Measurements from ENCODE around the gene GRM8. TPM values are rescaled to one million over a fixed set of nuclear protein-coding genes. Genes with fewer than 3 reads are reported as not detected.

Gene GRM8
- total and polyA plus RNA-seq, 8 donors, result 0.25 to 2.8 (median 1.3) TPM; not detected in 4

DNA sequence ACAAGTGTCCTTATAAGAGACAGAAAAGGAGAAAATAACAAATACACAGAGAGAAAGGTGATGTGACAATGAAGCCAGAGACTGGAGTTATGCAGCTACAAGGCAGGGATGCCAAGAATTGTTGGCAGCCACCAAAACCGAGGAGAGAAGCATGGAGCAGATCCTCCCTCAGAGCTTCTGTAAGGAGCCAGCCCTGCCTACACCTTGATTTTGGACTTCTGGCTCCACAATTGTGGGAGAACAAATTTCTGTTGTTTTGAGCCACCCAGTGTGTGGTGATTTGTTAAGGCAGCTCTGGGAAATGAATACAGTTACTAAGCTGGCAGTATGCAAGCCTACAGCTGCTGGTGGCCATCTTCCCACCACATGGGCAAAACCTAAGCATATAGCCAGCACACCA, 163.6 kb downstream of the GRM8 start:
- 73 to 80% (median 75%) methylated on average over 1 of the region's 1 CpG for WGBS, 5 donors
- no peak for TF ChIP-seq EP300 (IDR thresholded peaks at IDR 0.05)
- intact Hi-C loops (cut with DNase I; ENCODE audit: low total_unique reads), result no loop called here
- H3K4me1 ChIP-seq, result no peaks in the 10 kb centered on the region
- H3K27me3 ChIP-seq, result no peaks in the 10 kb centered on the region
- H3K27ac ChIP-seq, result no peak overlapping the region
- H3K4me3 ChIP-seq, result no peak overlapping the region
- H3K36me3 ChIP-seq, result no peaks in the 10 kb centered on the region
- no peaks in the 10 kb centered on the region for H3K9me3 ChIP-seq
- DNase-seq, result no peak

DNA sequence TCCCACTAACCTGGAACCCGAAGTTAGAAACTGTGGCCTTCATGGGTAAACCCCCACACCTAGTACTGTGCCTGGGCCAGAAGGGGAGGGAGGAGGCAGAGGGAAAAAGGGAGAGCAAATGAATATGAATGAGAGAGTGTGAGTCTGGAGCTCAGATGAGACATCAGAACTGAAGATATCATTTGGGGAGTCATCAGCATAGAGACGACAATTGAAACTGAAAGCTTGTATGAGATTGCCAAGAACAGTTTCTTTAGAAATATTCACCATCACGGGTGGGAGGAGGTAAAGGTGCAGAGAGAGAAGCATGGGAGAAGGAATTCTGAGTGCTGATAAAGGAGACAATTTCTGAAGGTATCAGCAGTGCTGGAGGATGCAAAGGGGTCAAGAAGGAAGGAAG, 171.2 kb downstream of the GRM8 start:
- H3K27me3 ChIP-seq, result no peaks in the 10 kb centered on the region
- no peak for DNase-seq
- H3K9me3 ChIP-seq, result peaks cover 0 to 4% (median 0%) of the 10 kb centered on the region in 4 donors
- 63 to 74% (median 73%) methylated on average over 3 of the region's 3 CpGs for WGBS, 5 donors
- TF ChIP-seq POLR2AphosphoS5 (IDR thresholded peaks at IDR 0.05), result no peak
- no peak overlapping the region for H3K27ac ChIP-seq
- H3K36me3 ChIP-seq, result no peaks in the 10 kb centered on the region
- no peak overlapping the region for H3K4me3 ChIP-seq
- intact Hi-C loops (cut with DNase I; ENCODE audit: low total_unique reads), result no loop called here
- H3K4me1 ChIP-seq, result no peaks in the 10 kb centered on the region

- 38 to 60% (median 51%) methylated on average over 2 of the region's 2 CpGs for WGBS, 5 donors
- Histone ChIP-seq H3K27ac (no peak overlapping the region), H3K27me3 (no peaks in the 10 kb centered on the region), H3K36me3 (no peaks in the 10 kb centered on the region), H3K9me3 (peaks cover 0 to 4% (median 0%) of the 10 kb centered on the region in 4 donors), H3K4me1 (no peaks in the 10 kb centered on the region), H3K4me3 (no peak overlapping the region)
- DNase-seq, result no peak
- no peak for TF ChIP-seq EP300 (IDR thresholded peaks at IDR 0.05)
- TF ChIP-seq, protein P1, sequence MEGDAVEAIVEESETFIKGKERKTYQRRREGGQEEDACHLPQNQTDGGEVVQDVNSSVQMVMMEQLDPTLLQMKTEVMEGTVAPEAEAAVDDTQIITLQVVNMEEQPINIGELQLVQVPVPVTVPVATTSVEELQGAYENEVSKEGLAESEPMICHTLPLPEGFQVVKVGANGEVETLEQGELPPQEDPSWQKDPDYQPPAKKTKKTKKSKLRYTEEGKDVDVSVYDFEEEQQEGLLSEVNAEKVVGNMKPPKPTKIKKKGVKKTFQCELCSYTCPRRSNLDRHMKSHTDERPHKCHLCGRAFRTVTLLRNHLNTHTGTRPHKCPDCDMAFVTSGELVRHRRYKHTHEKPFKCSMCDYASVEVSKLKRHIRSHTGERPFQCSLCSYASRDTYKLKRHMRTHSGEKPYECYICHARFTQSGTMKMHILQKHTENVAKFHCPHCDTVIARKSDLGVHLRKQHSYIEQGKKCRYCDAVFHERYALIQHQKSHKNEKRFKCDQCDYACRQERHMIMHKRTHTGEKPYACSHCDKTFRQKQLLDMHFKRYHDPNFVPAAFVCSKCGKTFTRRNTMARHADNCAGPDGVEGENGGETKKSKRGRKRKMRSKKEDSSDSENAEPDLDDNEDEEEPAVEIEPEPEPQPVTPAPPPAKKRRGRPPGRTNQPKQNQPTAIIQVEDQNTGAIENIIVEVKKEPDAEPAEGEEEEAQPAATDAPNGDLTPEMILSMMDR (IDR thresholded peaks at IDR 0.05), result no peak
- no peak for TF ChIP-seq POLR2AphosphoS5 (IDR thresholded peaks at IDR 0.05)
- TF ChIP-seq POLR2A (IDR thresholded peaks at IDR 0.05), result no peak
- intact Hi-C loops (cut with DNase I; ENCODE audit: low total_unique reads), result no loop called here
Observed at GRCh38 chr7:127080576-127080975, 172.2 kb downstream of the GRM8 start.

GRCh38 chr7:127066974-127067373, 185.8 kb downstream of the GRM8 start:
- no peaks in the 10 kb centered on the region for H3K4me1 ChIP-seq
- intact Hi-C loops (cut with DNase I; ENCODE audit: low total_unique reads), result no loop called here
- TF ChIP-seq, protein P1 (IDR thresholded peaks at IDR 0.05), result peak in 1 of 7 experiments; percentile 19
- no peak for TF ChIP-seq EP300 (IDR thresholded peaks at IDR 0.05)
- no peaks in the 10 kb centered on the region for H3K27me3 ChIP-seq
- H3K9me3 ChIP-seq, result peaks cover 0 to 22% (median 10%) of the 10 kb centered on the region in 4 donors
- H3K4me3 ChIP-seq, result no peak overlapping the region
- WGBS, 5 donors, result 64 to 91% (median 72%) methylated on average over 2 to 3 of the region's 3 CpGs
- H3K36me3 ChIP-seq, result no peaks in the 10 kb centered on the region
- DNase-seq, result no peak
- H3K27ac ChIP-seq, result no peak overlapping the region

GRCh38 chr7:127059475-127059874, 193.3 kb downstream of the GRM8 start:
- no peaks in the 10 kb centered on the region for H3K27me3 ChIP-seq
- no peaks in the 10 kb centered on the region for H3K4me1 ChIP-seq
- TF ChIP-seq POLR2A (IDR thresholded peaks at IDR 0.05) (no peak), EP300 (IDR thresholded peaks at IDR 0.05) (no peak), POLR2AphosphoS5 (IDR thresholded peaks at IDR 0.05) (no peak)
- TF ChIP-seq, protein P1 (IDR thresholded peaks at IDR 0.05), result no peak
- WGBS, 5 donors, result 83 to 96% (median 91%) methylated on average over 6 of the region's 6 CpGs
- intact Hi-C loops (cut with DNase I; ENCODE audit: low total_unique reads), result no loop called here
- H3K36me3 ChIP-seq, result no peaks in the 10 kb centered on the region
- no peak overlapping the region for H3K4me3 ChIP-seq
- peaks cover 0 to 16% (median 8%) of the 10 kb centered on the region in 4 donors for H3K9me3 ChIP-seq
- no peak overlapping the region for H3K27ac ChIP-seq
- no peak for DNase-seq

Measured in stomach (tissue), 9 donors.